Heart right ventricle (tissue), 16 donors: ENCODE measurements around the gene MTA1. TPM values are rescaled to one million over a fixed set of nuclear protein-coding genes. Genes with fewer than 3 reads are reported as not detected.
A peak's percentile ranks its signal among the peaks of the same experiment; 100 is the strongest.

Experiments
- ATAC-seq, 8 donors: fragments of 200-7000 bp; cut with Tn5 transposase; one replicate each; pipeline ENCODE4 v1.9.1; 2020; ENCODE audit warnings: mild to moderate bottlenecking in 8 of 8, moderate library complexity in 8 of 8, moderate number of reproducible peaks in 1 of 8
- DNase-seq, 2 donors: peaks; one replicate each; pipeline ENCODE4 v3.0.0-alpha.2; 2020
- H3K27ac ChIP-seq, 10 donors: fragments of 200-600 bp; sonication (generic) in 2 of 10; one replicate each; pipeline versions ENCODE4 v1.5.0 to v1.8.0; 2020 to 2022; ENCODE audit warnings: mild to moderate bottlenecking in 3 of 10
- H3K27me3 ChIP-seq, 7 donors: fragments of 200-600 bp; one replicate each; pipeline ENCODE4 v1.8.0; 2021 to 2022; ENCODE audit warnings: mild to moderate bottlenecking in 2 of 7
- H3K36me3 ChIP-seq, 9 donors: fragments of 200-600 bp; sonication (generic) in 1 of 9; one replicate each; pipeline versions ENCODE4 v1.5.0 to v1.8.0; 2020 to 2022; ENCODE audit warnings: mild to moderate bottlenecking in 2 of 9
- H3K4me1 ChIP-seq, 9 donors: fragments of 200-600 bp; sonication (generic) in 1 of 9; one replicate each; pipeline versions ENCODE4 v1.5.0 to v1.8.0; 2020 to 2022; ENCODE audit warnings: mild to moderate bottlenecking in 4 of 9
- H3K4me3 ChIP-seq, 10 donors: fragments of 200-600 bp; sonication (generic) in 2 of 10; one replicate each; pipeline versions ENCODE4 v1.5.0 to v1.8.0; 2020 to 2022; ENCODE audit warnings: mild to moderate bottlenecking in 7 of 10, moderate library complexity in 2 of 10
- H3K9me3 ChIP-seq, 11 donors: fragments of 200-600 bp in 10 of 11; sonication (generic) in 2 of 11; one replicate each; pipeline versions ENCODE4 v1.5.0 to v1.8.0; 2013 to 2022; ENCODE audit warnings: mild to moderate bottlenecking in 2 of 11, control low read depth in 1 of 11, moderate library complexity in 1 of 11
- WGBS, 2 donors: extraction: QIAGEN DNeasy Blood & Tissue Kit; methylation state at CpG; one replicate each; pipeline ENCODE4 v1.1.7; 2013; ENCODE audit warnings: inconsistent platforms in 1 of 2; 5-methylcytosine and 5-hydroxymethylcytosine counted together
- intact Hi-C, 10 donors: fragments of 100-400 bp; cut with DNase I; formaldehyde crosslinking; loops; one replicate each; pipeline versions ENCODE4 v1.11.1 to v1.14.2; 2022
- polyA plus RNA-seq, 2 donors: library from polyadenylated mRNA; stranded (reverse); fragments of 200-250 nt; gene quantifications; one replicate each; pipeline ENCODE4 v1.2.3, GENCODE V29; 2013
- total RNA-seq, 10 donors: library from RNA; stranded (reverse); fragmentation: NEBNext Ultra II Directional in 3 of 10; extraction: Animal tissue kit (Norgen Biotek cat#: 25700) in 3 of 10; gene quantifications; one replicate each; pipeline versions ENCODE4 v1.2.1 to v1.2.4, GENCODE V29; 2021 to 2023
- TF ChIP-seq, protein P1 (sequence below), 9 donors: fragments of 200-600 bp; sonication (generic) in 2 of 9; IDR thresholded peaks; one replicate each; pipeline versions ENCODE4 v1.5.0 to v1.8.0; 2021 to 2022; ENCODE audit warnings: antibody characterized with exemption in 9 of 9, mild to moderate bottlenecking in 5 of 9, moderate library complexity in 1 of 9
- donor health status: Arrhythmogenic right ventricular cardiomyopathy.
- donor health status: ischemic (EF 13 %, LVEDD 7.1; RV severe dilation, severe dysfunction).
- donor health status: healthy with polysubstance abuse.
- donor health status: DM: no; HTN: yes; CAD: no.
- donor health status: DM: no; HTN: no; CAD: no.
- donor health status: ischemic (EF 25% LVEDD 6.9; RV normal size, moderate dysfunction).
- donor health status: ischemic (EF 25% LVEDD 5.7; RV mildly dilated, moderate dysfunction).
- donor health status: healthy.
- donor health status: DM: yes; HTN: yes; CAD: no.
- donor health status: Ischemic cardiomyopathy.
- donor health status: ischemic (EF 35%, LVEDD 5.7; RV mildly dilated, moderate dysfunction).
- donor health status: nonischemic (EF 11% LVEDD 7.7; RV severe dilation, severe dysfunction).
- donor health status: DM: yes; HTN: yes; CAD: no.
- donor health status: PGD.
- donor health status: ischemic (EF 29% LVEDD 5.4; RV normal size, mild dysfunction).
- donor health status: nonischemic (EF 23%, LVEDD 6.1; RV moderate dilation, normal function).

The MTA1 gene
- total and polyA plus RNA-seq, 12 donors = 94.4 to 250 (median 133) TPM

DNA sequence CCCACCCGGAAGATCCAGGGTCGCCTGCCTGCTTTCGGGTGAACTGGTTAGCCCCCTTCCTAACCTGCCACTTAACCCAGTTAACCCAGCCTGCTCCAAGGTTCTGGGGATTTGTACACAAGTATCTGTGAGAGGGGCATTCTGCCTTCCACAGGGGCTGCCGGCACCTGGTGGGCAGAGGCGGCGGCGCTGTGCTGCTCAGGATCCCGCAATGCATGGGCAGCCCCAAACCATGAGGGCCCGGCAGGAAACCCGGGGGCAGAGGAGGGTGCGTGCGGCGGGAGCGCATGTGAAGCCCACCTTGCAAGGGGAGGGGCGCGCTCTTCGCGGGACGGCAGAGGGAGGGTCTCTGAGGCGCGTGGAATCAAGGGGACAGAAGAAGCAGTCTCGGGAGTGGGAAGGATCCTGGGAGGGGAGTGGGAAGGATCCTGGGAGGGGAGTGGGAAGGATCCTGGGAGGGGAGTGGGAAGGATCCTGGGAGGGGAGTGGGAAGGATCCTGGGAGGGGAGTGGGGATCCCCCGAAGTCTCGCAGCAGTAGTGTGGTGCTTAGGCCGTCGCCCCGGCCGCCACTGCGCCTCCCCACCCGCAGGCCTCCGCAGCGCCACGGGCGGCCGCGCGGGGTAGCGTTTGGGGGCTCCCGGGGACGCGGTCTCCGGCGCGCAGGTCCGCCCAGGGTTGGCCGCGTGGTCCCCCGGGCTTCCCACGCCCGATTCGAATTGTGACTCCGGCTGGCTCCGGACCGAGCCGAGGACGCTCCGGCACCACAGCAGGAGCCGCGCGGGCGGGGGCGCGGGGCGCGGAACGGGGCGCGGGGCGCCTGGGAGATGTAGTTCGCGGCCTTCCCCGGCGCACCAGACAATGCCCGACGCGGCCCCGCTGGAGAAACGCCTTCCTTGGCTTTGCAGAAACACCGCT lies 4.9 kb upstream of the MTA1 start:
- no peaks in the 10 kb centered on the region for H3K9me3 ChIP-seq
- 13 to 15% methylated on average over 79 of the region's 79 CpGs for WGBS, 2 donors
- H3K27ac ChIP-seq = peak overlapping the region; percentile 59 to 87 (median 78)
- ATAC-seq = peak; percentile 79 to 89 (median 82)
- TF ChIP-seq, protein P1, sequence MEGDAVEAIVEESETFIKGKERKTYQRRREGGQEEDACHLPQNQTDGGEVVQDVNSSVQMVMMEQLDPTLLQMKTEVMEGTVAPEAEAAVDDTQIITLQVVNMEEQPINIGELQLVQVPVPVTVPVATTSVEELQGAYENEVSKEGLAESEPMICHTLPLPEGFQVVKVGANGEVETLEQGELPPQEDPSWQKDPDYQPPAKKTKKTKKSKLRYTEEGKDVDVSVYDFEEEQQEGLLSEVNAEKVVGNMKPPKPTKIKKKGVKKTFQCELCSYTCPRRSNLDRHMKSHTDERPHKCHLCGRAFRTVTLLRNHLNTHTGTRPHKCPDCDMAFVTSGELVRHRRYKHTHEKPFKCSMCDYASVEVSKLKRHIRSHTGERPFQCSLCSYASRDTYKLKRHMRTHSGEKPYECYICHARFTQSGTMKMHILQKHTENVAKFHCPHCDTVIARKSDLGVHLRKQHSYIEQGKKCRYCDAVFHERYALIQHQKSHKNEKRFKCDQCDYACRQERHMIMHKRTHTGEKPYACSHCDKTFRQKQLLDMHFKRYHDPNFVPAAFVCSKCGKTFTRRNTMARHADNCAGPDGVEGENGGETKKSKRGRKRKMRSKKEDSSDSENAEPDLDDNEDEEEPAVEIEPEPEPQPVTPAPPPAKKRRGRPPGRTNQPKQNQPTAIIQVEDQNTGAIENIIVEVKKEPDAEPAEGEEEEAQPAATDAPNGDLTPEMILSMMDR (IDR thresholded peaks at IDR 0.05) = peak; percentile 55 to 88 (median 79)
- DNase-seq = peak; percentile 78 to 85
- H3K4me3 ChIP-seq = peak overlapping the region in 9 of 10 donors; percentile 27 to 64 (median 56)
- intact Hi-C loops = loop anchor here in 2 of 10 donors (5.0 to 10.0 kb wide), 2 partner anchors 42 to 70 kb away; partner anchors contain the start of gene CRIP1 (in 1 of the 2)
- H3K27me3 ChIP-seq = peaks cover 0 to 53% (median 3%) of the 10 kb centered on the region in 7 donors
- H3K4me1 ChIP-seq = peaks cover 9 to 46% (median 39%) of the 10 kb centered on the region in 9 donors
- H3K36me3 ChIP-seq = no peaks in the 10 kb centered on the region

- intact Hi-C loops = loop anchor here in 1 of 10 donors (10.0 kb wide), 1 partner anchor 69 kb away; the partner anchor contains the start of gene CRIP1
- WGBS, 2 donors = 88 to 89% methylated on average over 25 of the region's 25 CpGs
- H3K9me3 ChIP-seq = no peaks in the 10 kb centered on the region
Measured at GRCh38 chr14:105415481-105416428, 3.9 kb upstream of the MTA1 start.

DNA sequence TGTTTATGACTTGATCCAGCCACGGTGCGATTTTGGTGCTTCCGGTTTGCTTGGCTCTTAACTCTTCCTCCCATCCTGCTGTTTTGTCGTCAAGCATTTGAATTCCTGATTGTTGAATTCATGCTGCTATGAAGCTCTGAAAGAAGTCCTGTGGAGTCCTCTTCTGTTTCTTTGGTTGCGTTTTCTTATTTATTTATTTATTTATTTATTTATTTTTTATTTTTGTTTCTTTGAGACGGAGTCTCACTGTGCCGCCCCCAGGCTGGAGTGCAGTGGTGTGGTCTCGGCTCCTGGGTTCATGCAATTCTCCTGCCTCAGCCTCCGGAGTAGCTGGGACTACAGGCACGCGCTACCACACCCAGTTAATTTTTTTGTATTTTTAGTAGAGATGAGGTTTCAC lies 3.0 kb upstream of the MTA1 start:
- WGBS, 2 donors = 97 to 98% methylated on average over 11 of the region's 11 CpGs
- no peaks in the 10 kb centered on the region for H3K9me3 ChIP-seq
- H3K36me3 ChIP-seq = no peaks in the 10 kb centered on the region
- DNase-seq (no peak), ATAC-seq (no peak)
- H3K4me1 ChIP-seq = peaks cover 9 to 51% (median 45%) of the 10 kb centered on the region in 9 donors
- no peak overlapping the region for H3K4me3 ChIP-seq
- TF ChIP-seq, protein P1 (IDR thresholded peaks at IDR 0.05) = no peak
- intact Hi-C loops = loop anchor here in 1 of 10 donors (10.0 kb wide), 1 partner anchor 68 kb away; the partner anchor contains the start of gene CRIP1
- H3K27ac ChIP-seq = no peak overlapping the region
- peaks cover 0 to 35% (median 0%) of the 10 kb centered on the region in 7 donors for H3K27me3 ChIP-seq

More at GRCh38 chr14:105415481-105416428, 3.9 kb upstream of the MTA1 start:
- no peak for DNase-seq
- Histone ChIP-seq H3K4me1 (peaks cover 12 to 48% (median 41%) of the 10 kb centered on the region in 9 donors), H3K4me3 (peak overlapping the region in 8 of 10 donors; percentile 27 to 64 (median 58)), H3K36me3 (no peaks in the 10 kb centered on the region), H3K27me3 (peaks cover 0 to 43% (median 2%) of the 10 kb centered on the region in 7 donors), H3K27ac (peak overlapping the region in 9 of 10 donors; percentile 62 to 87 (median 78))
- TF ChIP-seq, protein P1 (IDR thresholded peaks at IDR 0.05) = no peak
- no peak for ATAC-seq
